AG04450 (cell line): Measurements from ENCODE around the gene SLC51A. TPM values are rescaled to one million over a fixed set of nuclear protein-coding genes. Genes with fewer than 3 reads are reported as not detected.

ENCODE experiments used
- CTCF ChIA-PET: fragments of 300-600, 350-600 bp; formaldehyde crosslinking; extraction: SDS; loops from one replicate; lab custom pipeline; 2022; ENCODE audit warnings: antibody characterized with exemption, inconsistent platforms; lab: Charles Lee
- POLR2A ChIA-PET: fragments of 350-600 bp; formaldehyde crosslinking; extraction: SDS; loops from one replicate; lab custom pipeline; 2021; ENCODE audit warnings: antibody characterized with exemption, inconsistent platforms; lab: Yijun Ruan, JAX
- DNase-seq: peaks from one replicate; pipeline ENCODE4 v3.0.0-alpha.2; 2011; ENCODE audit warnings: low read depth, low spot score
- H3K27ac ChIP-seq: one replicate; pipeline ENCODE4 v1.5.1; 2012; ENCODE audit warnings: low read depth, low read length, control low read depth
- H3K27me3 ChIP-seq: one replicate; pipeline ENCODE4 v1.6.0; 2012; ENCODE audit warnings: low read length; ENCODE audit not compliant: control insufficient read depth, insufficient read depth
- H3K4me3 ChIP-seq: 2 replicates; pipeline ENCODE4 v1.5.1; 2011; ENCODE audit warnings: mild to moderate bottlenecking, low read depth, low read length, control low read depth
- H3K9me3 ChIP-seq: 2 replicates; pipeline ENCODE4 v1.5.1; 2012; ENCODE audit warnings: low read length; ENCODE audit not compliant: control insufficient read depth, insufficient read depth
- polyA plus RNA-seq: library from polyadenylated mRNA; depleted of rRNA; stranded (reverse); fragments of >200 nt; gene quantifications from 2 replicates; pipeline ENCODE4 v1.2.3, GENCODE V29; 2011
- TF ChIP-seq, protein P1 (sequence below): IDR thresholded peaks from 2 replicates; pipeline ENCODE4 v1.5.1; 2011; ENCODE audit warnings: low read depth, low read length, control low read depth, inconsistent platforms

Gene SLC51A
- polyA plus RNA-seq, 1 experiment: not detected

GRCh38 chr3:196222876-196223595 is 6.7 kb downstream of the SLC51A start:
- TF ChIP-seq, protein P1, sequence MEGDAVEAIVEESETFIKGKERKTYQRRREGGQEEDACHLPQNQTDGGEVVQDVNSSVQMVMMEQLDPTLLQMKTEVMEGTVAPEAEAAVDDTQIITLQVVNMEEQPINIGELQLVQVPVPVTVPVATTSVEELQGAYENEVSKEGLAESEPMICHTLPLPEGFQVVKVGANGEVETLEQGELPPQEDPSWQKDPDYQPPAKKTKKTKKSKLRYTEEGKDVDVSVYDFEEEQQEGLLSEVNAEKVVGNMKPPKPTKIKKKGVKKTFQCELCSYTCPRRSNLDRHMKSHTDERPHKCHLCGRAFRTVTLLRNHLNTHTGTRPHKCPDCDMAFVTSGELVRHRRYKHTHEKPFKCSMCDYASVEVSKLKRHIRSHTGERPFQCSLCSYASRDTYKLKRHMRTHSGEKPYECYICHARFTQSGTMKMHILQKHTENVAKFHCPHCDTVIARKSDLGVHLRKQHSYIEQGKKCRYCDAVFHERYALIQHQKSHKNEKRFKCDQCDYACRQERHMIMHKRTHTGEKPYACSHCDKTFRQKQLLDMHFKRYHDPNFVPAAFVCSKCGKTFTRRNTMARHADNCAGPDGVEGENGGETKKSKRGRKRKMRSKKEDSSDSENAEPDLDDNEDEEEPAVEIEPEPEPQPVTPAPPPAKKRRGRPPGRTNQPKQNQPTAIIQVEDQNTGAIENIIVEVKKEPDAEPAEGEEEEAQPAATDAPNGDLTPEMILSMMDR: no peak
- Histone ChIP-seq H3K9me3 (peaks cover 3% of the 10 kb centered on the region; the same call in 1 of the 2 replicates), H3K4me3 (no peak overlapping the region), H3K27me3 (peaks cover 9% of the 10 kb centered on the region), H3K27ac (no peak overlapping the region)
- POLR2A ChIA-PET: no interaction called here
- no peak for DNase-seq
- CTCF ChIA-PET: no interaction called here

- Histone ChIP-seq H3K27ac (no peak overlapping the region), H3K27me3 (peaks cover 7% of the 10 kb centered on the region), H3K4me3 (no peak overlapping the region), H3K9me3 (peaks cover 3% of the 10 kb centered on the region; the same call in 1 of the 2 replicates)
- ChIA-PET POLR2A (no interaction called here), CTCF (no interaction called here)
- DNase-seq: no peak
- TF ChIP-seq, protein P1: no peak
These were observed 8.8 kb downstream of the SLC51A start for GRCh38 chr3:196225086-196225485.

GRCh38 chr3:196225763-196226364 is 9.5 kb downstream of the SLC51A start:
- ChIA-PET POLR2A (no interaction called here), CTCF (no interaction called here)
- Histone ChIP-seq H3K4me3 (no peak overlapping the region), H3K27me3 (peaks cover 7% of the 10 kb centered on the region), H3K27ac (no peak overlapping the region), H3K9me3 (peaks cover 3% of the 10 kb centered on the region; the same call in 1 of the 2 replicates)
- TF ChIP-seq, protein P1: no peak
- no peak for DNase-seq

DNA sequence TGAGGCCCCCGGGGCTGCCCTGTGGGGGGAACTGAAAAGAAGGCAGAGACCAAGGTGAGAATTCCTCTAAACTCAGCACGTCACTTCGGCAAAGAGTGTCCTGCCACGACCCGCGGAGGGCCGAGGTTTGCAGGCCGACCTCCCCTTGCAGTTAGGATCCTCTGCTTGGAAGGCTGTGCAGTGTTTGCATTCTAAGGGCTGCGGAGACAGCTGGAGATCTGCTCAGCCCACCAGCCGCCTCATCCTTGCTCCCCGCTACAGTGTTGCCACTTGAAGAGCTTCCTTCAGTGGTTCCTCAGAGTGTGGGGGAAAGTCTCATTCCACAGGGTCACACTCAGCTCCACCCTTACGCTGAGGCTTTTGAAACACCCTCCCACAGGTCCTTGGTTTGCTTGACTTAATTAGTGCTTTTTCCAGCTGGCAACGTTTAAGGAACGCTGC is 10.8 kb downstream of the SLC51A start:
- TF ChIP-seq, protein P1: no peak
- no peak overlapping the region for H3K27ac ChIP-seq
- CTCF ChIA-PET: no interaction called here
- POLR2A ChIA-PET: no interaction called here
- peaks cover 7% of the 10 kb centered on the region for H3K27me3 ChIP-seq
- peaks cover 3% of the 10 kb centered on the region; the same call in 1 of the 2 replicates for H3K9me3 ChIP-seq
- H3K4me3 ChIP-seq: no peak overlapping the region
- DNase-seq: no peak
